H1 (cell line): ENCODE results near the gene MCC.

ENCODE experiments used
- BRCA1 ChIP-seq: IDR thresholded peaks from 2 replicates; pipeline ENCODE4 v1.6.1; 2012; ENCODE audit warnings: low read depth, low read length, improper control_type of control experiment
- CHD2 ChIP-seq: IDR thresholded peaks from 2 replicates; pipeline ENCODE4 v1.6.1; 2012; ENCODE audit warnings: low read length, improper control_type of control experiment
- CREB1 ChIP-seq: IDR thresholded peaks from 2 replicates; pipeline ENCODE4 v1.6.1; 2012; ENCODE audit warnings: inconsistent platforms
- EP300 ChIP-seq, 2 experiments: IDR thresholded peaks; 1 replicate in 1 of 2; 2 replicates in 1 of 2; pipeline ENCODE4 v1.6.1; 2011 to 2012; ENCODE audit warnings: low read depth in 2 of 2, low read length in 2 of 2, mild to moderate bottlenecking in 2 of 2, borderline replicate concordance in 1 of 2, inconsistent platforms in 1 of 2, moderate library complexity in 1 of 2
- GABPA ChIP-seq: IDR thresholded peaks from 2 replicates; pipeline ENCODE4 v1.6.1; 2011; ENCODE audit warnings: mild to moderate bottlenecking, low read length, moderate library complexity, borderline replicate concordance; ENCODE audit not compliant: insufficient read depth
- JUN ChIP-seq: IDR thresholded peaks from 2 replicates; pipeline ENCODE4 v1.6.1; 2011; ENCODE audit warnings: low read depth, mild to moderate bottlenecking, improper control_type of control experiment, low read length
- PHF8 ChIP-seq: fragments of 200-600 bp; sonication (generic); conservative IDR thresholded peaks from 2 replicates; pipeline ENCODE4 v1.7.1; 2012; ENCODE audit warnings: low read depth, mild to moderate bottlenecking, inconsistent platforms, low read length, moderate library complexity
- POLR2A ChIP-seq, 2 experiments: IDR thresholded peaks; 1 replicate in 1 of 2; 2 replicates in 1 of 2; pipeline ENCODE4 v1.6.1; 2011; ENCODE audit warnings: low read depth in 2 of 2, low read length in 2 of 2, mild to moderate bottlenecking in 2 of 2; ENCODE audit errors: control extremely low read depth in 1 of 2
- POLR2AphosphoS5 ChIP-seq: IDR thresholded peaks from 2 replicates; pipeline ENCODE4 v1.6.1; 2011; ENCODE audit warnings: low read depth, low read length
- SP1 ChIP-seq: IDR thresholded peaks from 2 replicates; pipeline ENCODE4 v1.6.1; 2011; ENCODE audit warnings: low read depth, low read length
- TAF7 ChIP-seq: optimal IDR thresholded peaks from 2 replicates; pipeline ENCODE3; 2011; ENCODE audit warnings: low read depth, mild to moderate bottlenecking, inconsistent platforms, low read length, moderate library complexity, borderline replicate concordance
- YY1 ChIP-seq: IDR thresholded peaks from 2 replicates; pipeline ENCODE4 v1.6.1; 2011; ENCODE audit warnings: low read depth, mild to moderate bottlenecking, low read length
- TF ChIP-seq, protein P1 (sequence below), 3 experiments: IDR thresholded peaks; 1 replicate in 2 of 3; 2 replicates in 1 of 3; pipeline versions ENCODE4 v1.5.1 to v1.6.1; 2011; ENCODE audit warnings: low read length in 3 of 3, mild to moderate bottlenecking in 3 of 3, inconsistent platforms in 2 of 3, low read depth in 1 of 3, moderate library complexity in 1 of 3; ENCODE audit not compliant: insufficient read depth in 1 of 3; ENCODE audit errors: control extremely low read depth in 1 of 3
- TF ChIP-seq, protein P2 (sequence below): IDR thresholded peaks from 2 replicates; pipeline ENCODE4 v1.6.1; 2011; ENCODE audit warnings: low read length, improper control_type of control experiment

DNA sequence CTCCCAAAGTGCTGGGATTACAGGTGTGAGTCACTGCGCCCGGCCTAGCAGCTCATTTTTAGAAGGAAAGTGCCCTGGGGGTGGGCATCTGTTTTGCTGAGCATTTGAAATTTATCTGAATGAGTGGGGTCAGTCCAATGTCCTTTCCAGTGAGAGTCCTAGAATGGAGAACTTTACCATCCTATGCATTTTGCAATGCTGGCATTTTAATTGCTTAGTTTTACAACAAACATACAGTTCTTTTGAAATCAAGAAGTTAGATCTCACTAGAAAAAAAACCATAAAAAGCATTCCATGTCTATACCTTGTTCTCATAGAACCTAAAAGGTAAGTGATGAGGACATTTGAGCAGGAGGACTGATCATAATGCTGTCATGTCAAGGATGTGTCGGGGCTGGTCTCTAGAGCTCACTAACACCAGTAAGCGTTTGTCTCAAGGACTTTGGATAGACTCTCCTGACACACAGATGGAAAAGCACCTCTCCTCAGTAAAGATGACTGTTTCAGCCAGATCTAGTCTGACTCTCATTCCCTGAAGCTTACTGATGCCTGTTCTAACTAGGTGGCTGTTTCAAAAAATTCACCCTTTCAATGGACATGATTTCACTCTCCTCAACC lies 427.7 kb downstream of the MCC start:
- TF ChIP-seq POLR2AphosphoS5 (no peak), SP1 (no peak), POLR2A (IDR thresholded peaks at IDR 0.05; ENCODE audit: control extremely low read depth in 1 of 2, low read depth in 2 of 2, low read length in 2 of 2) (no peak), GABPA (no peak), EP300 (IDR thresholded peaks at IDR 0.05; ENCODE audit: borderline replicate concordance in 1 of 2, low read depth in 2 of 2, low read length in 2 of 2) (no peak), YY1 (no peak), CHD2 (no peak), PHF8 (no peak), BRCA1 (no peak), TAF7 (no peak), CREB1 (no peak), JUN (no peak)
- TF ChIP-seq, protein P1, sequence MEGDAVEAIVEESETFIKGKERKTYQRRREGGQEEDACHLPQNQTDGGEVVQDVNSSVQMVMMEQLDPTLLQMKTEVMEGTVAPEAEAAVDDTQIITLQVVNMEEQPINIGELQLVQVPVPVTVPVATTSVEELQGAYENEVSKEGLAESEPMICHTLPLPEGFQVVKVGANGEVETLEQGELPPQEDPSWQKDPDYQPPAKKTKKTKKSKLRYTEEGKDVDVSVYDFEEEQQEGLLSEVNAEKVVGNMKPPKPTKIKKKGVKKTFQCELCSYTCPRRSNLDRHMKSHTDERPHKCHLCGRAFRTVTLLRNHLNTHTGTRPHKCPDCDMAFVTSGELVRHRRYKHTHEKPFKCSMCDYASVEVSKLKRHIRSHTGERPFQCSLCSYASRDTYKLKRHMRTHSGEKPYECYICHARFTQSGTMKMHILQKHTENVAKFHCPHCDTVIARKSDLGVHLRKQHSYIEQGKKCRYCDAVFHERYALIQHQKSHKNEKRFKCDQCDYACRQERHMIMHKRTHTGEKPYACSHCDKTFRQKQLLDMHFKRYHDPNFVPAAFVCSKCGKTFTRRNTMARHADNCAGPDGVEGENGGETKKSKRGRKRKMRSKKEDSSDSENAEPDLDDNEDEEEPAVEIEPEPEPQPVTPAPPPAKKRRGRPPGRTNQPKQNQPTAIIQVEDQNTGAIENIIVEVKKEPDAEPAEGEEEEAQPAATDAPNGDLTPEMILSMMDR (IDR thresholded peaks at IDR 0.05; ENCODE audit: control extremely low read depth in 1 of 3, insufficient read depth in 1 of 3, low read depth in 1 of 3, low read length in 3 of 3): no peak
- TF ChIP-seq, protein P2, sequence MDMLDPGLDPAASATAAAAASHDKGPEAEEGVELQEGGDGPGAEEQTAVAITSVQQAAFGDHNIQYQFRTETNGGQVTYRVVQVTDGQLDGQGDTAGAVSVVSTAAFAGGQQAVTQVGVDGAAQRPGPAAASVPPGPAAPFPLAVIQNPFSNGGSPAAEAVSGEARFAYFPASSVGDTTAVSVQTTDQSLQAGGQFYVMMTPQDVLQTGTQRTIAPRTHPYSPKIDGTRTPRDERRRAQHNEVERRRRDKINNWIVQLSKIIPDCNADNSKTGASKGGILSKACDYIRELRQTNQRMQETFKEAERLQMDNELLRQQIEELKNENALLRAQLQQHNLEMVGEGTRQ: no peak
